IMR-90 (cell line): ENCODE results near the gene PARP2. TPM values are rescaled to one million over a fixed set of nuclear protein-coding genes. Genes with fewer than 3 reads are reported as not detected.

Experiments used
- ATAC-seq: fragments of 200-7000 bp; cut with Tn5 transposase; 2 replicates; pipeline ENCODE4 v1.9.1; 2020; ENCODE audit warnings: low read depth, mild to moderate bottlenecking, moderate library complexity
- BruUV-seq: library from RNA; stranded (reverse); fragments of 400-500 nt; replicated peaks from 2 replicates; lab custom pipeline; 2021; lab: Mats Ljungman, UMichigan
- CTCF ChIA-PET: fragments of 300-600 bp; formaldehyde crosslinking; extraction: SDS; loops from one replicate; lab custom pipeline; 2021; ENCODE audit warnings: antibody characterized with exemption; lab: Yijun Ruan, JAX
- POLR2A ChIA-PET: fragments of 300-600 bp; sonication (Branson Sonifier 250); formaldehyde crosslinking; loops from one replicate; lab custom pipeline; 2022; ENCODE audit warnings: antibody characterized with exemption; ENCODE audit not compliant: unreplicated experiment; lab: Charles Lee
- DNase-seq: peaks from one replicate; pipeline ENCODE4 v3.0.0; 2013
- H2AFZ ChIP-seq: replicated peaks from 2 replicates; pipeline ENCODE3; 2013; ENCODE audit warnings: low read length, mild to moderate bottlenecking; ENCODE audit not compliant: poor library complexity
- H2AK5ac ChIP-seq: 2 replicates; pipeline ENCODE4 v1.6.1; 2013; ENCODE audit warnings: low read depth, low read length, inconsistent platforms
- H2AK9ac ChIP-seq: replicated peaks from 2 replicates; pipeline ENCODE3; 2013; ENCODE audit warnings: mild to moderate bottlenecking, low read depth, low read length, moderate library complexity; ENCODE audit not compliant: poor library complexity
- H2BK120ac ChIP-seq: 2 replicates; pipeline ENCODE4 v1.6.1; 2013; ENCODE audit warnings: low read depth, low read length, inconsistent platforms
- H2BK15ac ChIP-seq: 3 replicates; pipeline ENCODE4 v1.6.1; 2013; ENCODE audit warnings: low read depth, low read length, inconsistent platforms
- H2BK20ac ChIP-seq: 2 replicates; pipeline ENCODE4 v1.6.1; 2013; ENCODE audit warnings: low read depth, mild to moderate bottlenecking, inconsistent platforms, low read length, moderate library complexity
- H2BK5ac ChIP-seq: 2 replicates; pipeline ENCODE4 v1.6.1; 2013; ENCODE audit warnings: mild to moderate bottlenecking, low read depth, low read length, inconsistent platforms; ENCODE audit not compliant: poor library complexity, severe bottlenecking
- H3K14ac ChIP-seq: replicated peaks from 2 replicates; pipeline ENCODE4 v1.6.1; 2013; ENCODE audit warnings: low read depth, low read length, inconsistent platforms
- H3K18ac ChIP-seq: 2 replicates; pipeline ENCODE4 v1.6.1; 2013; ENCODE audit warnings: low read depth, low read length, control low read depth
- H3K23ac ChIP-seq: 2 replicates; pipeline ENCODE4 v1.6.1; 2013; ENCODE audit warnings: low read depth, low read length, inconsistent platforms
- H3K27ac ChIP-seq: 2 replicates; pipeline ENCODE4 v1.5.1; 2013; ENCODE audit warnings: mild to moderate bottlenecking, control low read depth, low read length; ENCODE audit not compliant: insufficient read depth
- H3K27me3 ChIP-seq: 2 replicates; pipeline ENCODE4 v1.6.1; 2013; ENCODE audit warnings: low read length; ENCODE audit not compliant: control insufficient read depth, insufficient read depth
- H3K36me3 ChIP-seq: 2 replicates; pipeline ENCODE4 v1.6.1; 2013; ENCODE audit warnings: low read length, mixed read lengths; ENCODE audit not compliant: control insufficient read depth, insufficient read depth
- H3K4ac ChIP-seq: 2 replicates; pipeline ENCODE4 v1.6.1; 2013; ENCODE audit warnings: low read depth, low read length, inconsistent platforms
- H3K4me1 ChIP-seq: 2 replicates; pipeline ENCODE4 v1.6.1; 2013; ENCODE audit warnings: low read length, mixed read lengths; ENCODE audit not compliant: control insufficient read depth, insufficient read depth
- H3K4me2 ChIP-seq: 2 replicates; pipeline ENCODE4 v1.6.1; 2013; ENCODE audit warnings: low read depth, mild to moderate bottlenecking, control low read depth, low read length, moderate library complexity
- H3K4me3 ChIP-seq: 2 replicates; pipeline ENCODE4 v1.5.1; 2013; ENCODE audit warnings: low read depth, mild to moderate bottlenecking, control low read depth, low read length, moderate library complexity; ENCODE audit not compliant: insufficient read depth
- H3K56ac ChIP-seq: 2 replicates; pipeline ENCODE4 v1.6.1; 2013; ENCODE audit warnings: low read length, inconsistent platforms; ENCODE audit not compliant: insufficient read depth; ENCODE audit errors: extremely low read depth
- H3K79me1 ChIP-seq, 2 experiments: 2 replicates each; pipeline ENCODE4 v1.6.1; 2013; ENCODE audit warnings: low read length in 2 of 2, inconsistent platforms in 1 of 2, low read depth in 1 of 2
- H3K9ac ChIP-seq: 2 replicates; pipeline ENCODE4 v1.6.1; 2013; ENCODE audit warnings: low read depth, low read length, control low read depth
- H3K9me1 ChIP-seq: 2 replicates; pipeline ENCODE4 v1.6.1; 2013; ENCODE audit warnings: low read length, inconsistent platforms; ENCODE audit not compliant: insufficient read depth
- H3K9me3 ChIP-seq: 2 replicates; pipeline ENCODE4 v1.6.1; 2013; ENCODE audit warnings: low read length; ENCODE audit not compliant: control insufficient read depth, insufficient read depth
- H4K20me1 ChIP-seq: 2 replicates; pipeline ENCODE4 v1.6.1; 2013; ENCODE audit warnings: low read length, inconsistent platforms; ENCODE audit not compliant: insufficient read depth
- H4K5ac ChIP-seq: 2 replicates; pipeline ENCODE4 v1.6.1; 2013; ENCODE audit warnings: mild to moderate bottlenecking, low read depth, low read length, control low read depth
- H4K8ac ChIP-seq, 2 experiments: 2 replicates each; pipeline ENCODE4 v1.6.1; 2013; ENCODE audit warnings: low read depth in 2 of 2, low read length in 2 of 2, control low read depth in 1 of 2, inconsistent platforms in 1 of 2
- H4K91ac ChIP-seq: 2 replicates; pipeline ENCODE4 v1.6.1; 2013; ENCODE audit warnings: low read depth, low read length, inconsistent platforms; ENCODE audit not compliant: insufficient read depth
- BHLHE40 ChIP-seq: fragments of 150-350 bp; IDR thresholded peaks from 2 replicates; pipeline ENCODE4 v1.6.1; 2016; ENCODE audit warnings: mild to moderate bottlenecking, low read depth, low read length
- CEBPB ChIP-seq: IDR thresholded peaks from 2 replicates; pipeline ENCODE4 v1.6.1; 2012; ENCODE audit warnings: low read depth, low read length, improper control_type of control experiment
- FOS ChIP-seq: fragments of 150-350 bp; IDR thresholded peaks from 2 replicates; pipeline ENCODE4 v1.6.1; 2016; ENCODE audit warnings: low read depth, low read length
- MAFK ChIP-seq: IDR thresholded peaks from 2 replicates; pipeline ENCODE4 v1.6.1; 2012; ENCODE audit warnings: low read depth, low read length, improper control_type of control experiment
- RCOR1 ChIP-seq: IDR thresholded peaks from 2 replicates; pipeline ENCODE4 v1.6.1; 2012; ENCODE audit warnings: mild to moderate bottlenecking, low read length, improper control_type of control experiment; ENCODE audit not compliant: insufficient replicate concordance
- RFX5 ChIP-seq: IDR thresholded peaks from 2 replicates; pipeline ENCODE4 v1.8.0; 2012; ENCODE audit warnings: low read depth, mild to moderate bottlenecking, low read length, moderate library complexity
- USF2 ChIP-seq: fragments of 150-350 bp; IDR thresholded peaks from 2 replicates; pipeline ENCODE4 v1.6.1; 2017; ENCODE audit warnings: mild to moderate bottlenecking, antibody characterized with exemption, low read length, low read depth
- WGBS, 2 experiments: methylation state at CpG; one replicate each; pipeline versions ENCODE4 v1.1.5 to v1.1.7; 2013; ENCODE audit warnings: missing lambda C conversion rate in 2 of 2; ENCODE audit not compliant: insufficient read length in 1 of 2; ENCODE audit errors: extremely low coverage in 2 of 2; 5-methylcytosine and 5-hydroxymethylcytosine counted together
- dilution Hi-C: fragments of 300-500 bp; cut with HindIII; formaldehyde crosslinking; loops from one replicate; pipeline ENCODE4 v1.14.3; 2018; ENCODE audit warnings: low sequenced_read_pairs; ENCODE audit not compliant: unreplicated experiment
- in situ Hi-C: fragments of 300-500 bp; cut with MboI; formaldehyde crosslinking; loops from 3 replicates; pipeline ENCODE4 v1.14.3; 2019; ENCODE audit warnings: low sequenced_read_pairs, inconsistent platforms, mixed read lengths
- intact Hi-C: fragments of 100-400 bp; cut with micrococcal nuclease; formaldehyde crosslinking; loops from 2 replicates; pipeline ENCODE4 v1.10.0; 2022
- polyA plus RNA-seq, 3 experiments: library from polyadenylated mRNA; depleted of rRNA; stranded (reverse); fragments of >200 nt; gene quantifications; 2 replicates each; pipeline ENCODE4 v1.2.3, GENCODE V29; 2012; ENCODE audit warnings: low replicate concordance in 1 of 3
- total RNA-seq: library from RNA; depleted of rRNA; stranded (reverse); fragments of >200 nt; gene quantifications from 2 replicates; pipeline ENCODE4 v1.2.3, GENCODE V29; 2012

Gene PARP2
- total and polyA plus RNA-seq, 2 of the 4 experiments (the other 2 are of a cell fraction), result 11.7 to 19.1 TPM

DNA sequence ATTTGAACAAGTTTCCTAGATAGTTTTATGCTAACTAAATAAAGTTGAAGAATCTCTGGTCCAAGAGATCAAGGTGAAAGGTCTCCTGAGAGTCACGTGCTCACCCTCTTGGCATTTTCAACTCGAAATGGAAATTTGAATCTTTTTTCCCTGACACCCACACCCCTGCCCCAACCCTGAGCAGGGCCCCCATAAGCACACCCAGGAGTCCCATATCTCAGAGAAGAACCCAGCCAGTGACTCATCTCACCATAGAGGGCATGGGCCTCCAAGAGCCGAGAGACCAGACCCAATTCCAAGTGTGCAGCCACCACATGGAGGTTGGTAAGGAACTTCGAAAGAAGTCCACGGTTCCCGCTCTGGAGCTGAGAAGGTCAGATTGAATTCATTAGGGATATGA, 37.2 kb downstream of the PARP2 start:
- no peak for ATAC-seq
- Histone ChIP-seq H2BK20ac (no peak overlapping the region), H2AK5ac (no peak overlapping the region), H2AFZ (no peak overlapping the region), H2AK9ac (no peak overlapping the region), H3K56ac (no peak overlapping the region), H3K36me3 (peaks cover 80% of the 10 kb centered on the region), H4K8ac (no peak overlapping the region), H3K27ac (no peak overlapping the region), H3K9ac (no peak overlapping the region), H2BK120ac (no peak overlapping the region), H3K9me1 (no peaks in the 10 kb centered on the region), H3K4me1 (no peaks in the 10 kb centered on the region), H3K18ac (no peak overlapping the region), H3K23ac (no peak overlapping the region), H3K4me2 (no peak overlapping the region), H4K91ac (no peak overlapping the region), H4K5ac (no peak overlapping the region), H3K14ac (no peak overlapping the region), H3K4me3 (no peak overlapping the region), H3K4ac (no peak overlapping the region), H2BK15ac (no peak overlapping the region), H4K20me1 (no peaks in the 10 kb centered on the region), H3K79me1 (no peaks in the 10 kb centered on the region), H3K27me3 (no peaks in the 10 kb centered on the region), H2BK5ac (no peak overlapping the region), H3K9me3 (no peaks in the 10 kb centered on the region)
- WGBS, 2 experiments, result 100% methylated on average over 3 of the region's 6 CpGs; no CpG with 5 or more reads in 1 of the 2 experiments
- no peak for DNase-seq
- CTCF ChIA-PET, result no interaction called here
- intact Hi-C loops, result no loop called here
- in situ Hi-C loops, result no loop called here
- TF ChIP-seq BHLHE40, result no peak
- no peak for TF ChIP-seq RFX5
- TF ChIP-seq FOS, result no peak
- no peak for TF ChIP-seq RCOR1
- TF ChIP-seq USF2, result no peak
- TF ChIP-seq CEBPB, result no peak
- TF ChIP-seq MAFK, result no peak
- dilution Hi-C loops, result no loop called here
- POLR2A ChIA-PET, result no interaction called here
- BruUV-seq, result no TSS peak
